ENCODE measurements around the gene UNK. TPM values are rescaled to one million over a fixed set of nuclear protein-coding genes. Genes with fewer than 3 reads are reported as not detected.

UNK gene
- total and polyA plus RNA-seq, 7 experiments from 2014 or later, result 21.5 to 49.8 (median 39.7) TPM

- no peak for DNase-seq
- intact Hi-C loops (cut with micrococcal nuclease), result no loop called here
- H3K9me3 ChIP-seq (ENCODE audit: control insufficient read depth in 2 of 3, low read length in 3 of 3), result no peaks in the 10 kb centered on the region
- H3K4me3 ChIP-seq (ENCODE audit: low read length), result no peak overlapping the region
- Mint-ChIP-seq H3K4me1 (peaks cover 25 to 39% (median 29%) of the 10 kb centered on the region in 7 donors), H3K36me3 (peaks cover 0 to 19% (median 4%) of the 10 kb centered on the region in 5 donors), H3K27ac (peak overlapping the region in 7 of 9 donors; percentile 9 to 95 (median 80)), H3K4me3 (peak overlapping the region in 3 of 10 donors; percentile 11 to 49 (median 20)), H3K27me3 (no peaks in the 10 kb centered on the region), H3K9me3 (no peaks in the 10 kb centered on the region)
- H3K4me1 ChIP-seq (ENCODE audit: control insufficient read depth in 2 of 2, insufficient read depth in 2 of 2, low read length in 2 of 2), result peaks cover 33% of the 10 kb centered on the region in 2 donors
- ChIA-PET POLR2A (interaction anchor here (0.7 to 5.2 kb wide), 6 partner anchors 9 to 565 kb away, joined by 3 to 37 read pairs (median 3); partner anchors contain the start of genes UNC13D and WBP2), CTCF (interaction anchor here (0.9 to 1.8 kb wide), 2 partner anchors 8 to 61 kb away, joined by 3 to 5 read pairs; partner anchors contain the start of gene TRIM65)
- peak overlapping the region; percentile 64 for H3K27ac ChIP-seq (ENCODE audit: low read depth, low read length)
- H3K36me3 ChIP-seq (ENCODE audit: control insufficient read depth in 2 of 3, insufficient read depth in 3 of 3, low read length in 3 of 3), result peaks cover 7 to 75% (median 32%) of the 10 kb centered on the region in 3 experiments
- no peaks in the 10 kb centered on the region for H3K27me3 ChIP-seq (ENCODE audit: control insufficient read depth in 2 of 2, insufficient read depth in 2 of 2, low read length in 2 of 2)
- no peak for ATAC-seq
Observed at GRCh38 chr17:75834928-75835653, 50.5 kb downstream of the UNK start.

DNA sequence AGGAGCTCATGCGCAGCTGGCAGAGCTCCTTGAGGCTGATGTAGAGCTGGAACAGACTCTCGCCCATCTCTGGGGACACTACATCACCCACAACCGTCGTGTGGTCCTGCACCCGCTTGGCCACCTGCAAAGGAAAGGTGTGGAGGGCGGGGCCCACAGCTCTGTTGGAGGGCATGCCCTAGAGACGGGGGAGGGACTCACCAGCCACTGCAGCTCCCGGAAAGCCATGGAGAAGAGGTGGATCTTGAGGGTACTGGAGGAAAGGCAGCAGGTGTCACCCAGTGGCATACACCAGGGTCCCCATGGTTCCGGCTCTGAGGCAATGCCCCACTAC lies 51.0 kb downstream of the UNK start:
- Histone ChIP-seq H3K4me3 (ENCODE audit: low read length) (no peak overlapping the region), H3K27ac (ENCODE audit: low read depth, low read length) (peak overlapping the region; percentile 35), H3K36me3 (ENCODE audit: control insufficient read depth in 2 of 3, insufficient read depth in 3 of 3, low read length in 3 of 3) (peaks cover 7 to 75% (median 27%) of the 10 kb centered on the region in 3 experiments), H3K9me3 (ENCODE audit: control insufficient read depth in 2 of 3, low read length in 3 of 3) (no peaks in the 10 kb centered on the region), H3K27me3 (ENCODE audit: control insufficient read depth in 2 of 2, insufficient read depth in 2 of 2, low read length in 2 of 2) (no peaks in the 10 kb centered on the region), H3K4me1 (ENCODE audit: control insufficient read depth in 2 of 2, insufficient read depth in 2 of 2, low read length in 2 of 2) (peaks cover 33% of the 10 kb centered on the region in 2 donors)
- H3K27ac Mint-ChIP-seq, result peak overlapping the region in 2 of 9 donors; percentile 19 to 36
- H3K9me3 Mint-ChIP-seq, result no peaks in the 10 kb centered on the region
- DNase-seq, result no peak
- intact Hi-C loops (cut with micrococcal nuclease), result no loop called here
- H3K4me1 Mint-ChIP-seq, result peaks cover 25 to 39% (median 29%) of the 10 kb centered on the region in 7 donors
- ChIA-PET CTCF (interaction anchor here (0.9 kb wide), 1 partner anchor 12 kb away, joined by 3 read pairs; no protein-coding TSS in a partner anchor), POLR2A (interaction anchor here (0.5 to 5.2 kb wide), 5 partner anchors 8 to 565 kb away, joined by 3 to 37 read pairs (median 3); partner anchors contain the start of genes UNC13D and WBP2)
- peaks cover 0 to 19% (median 4%) of the 10 kb centered on the region in 5 donors for H3K36me3 Mint-ChIP-seq
- H3K4me3 Mint-ChIP-seq, result no peak overlapping the region
- no peaks in the 10 kb centered on the region for H3K27me3 Mint-ChIP-seq
- no peak for ATAC-seq

- Histone ChIP-seq H3K36me3 (ENCODE audit: control insufficient read depth in 2 of 3, insufficient read depth in 3 of 3, low read length in 3 of 3) (peaks cover 7 to 72% (median 23%) of the 10 kb centered on the region in 3 experiments), H3K4me1 (ENCODE audit: control insufficient read depth in 2 of 2, insufficient read depth in 2 of 2, low read length in 2 of 2) (peaks cover 33% of the 10 kb centered on the region in 2 donors), H3K4me3 (ENCODE audit: low read length) (no peak overlapping the region), H3K27me3 (ENCODE audit: control insufficient read depth in 2 of 2, insufficient read depth in 2 of 2, low read length in 2 of 2) (no peaks in the 10 kb centered on the region), H3K9me3 (ENCODE audit: control insufficient read depth in 2 of 3, low read length in 3 of 3) (no peaks in the 10 kb centered on the region), H3K27ac (ENCODE audit: low read depth, low read length) (peak overlapping the region; percentile 35)
- Mint-ChIP-seq H3K9me3 (no peaks in the 10 kb centered on the region), H3K4me3 (no peak overlapping the region), H3K27me3 (no peaks in the 10 kb centered on the region), H3K4me1 (peaks cover 25 to 39% (median 29%) of the 10 kb centered on the region in 7 donors), H3K36me3 (peaks cover 0 to 21% (median 4%) of the 10 kb centered on the region in 5 donors), H3K27ac (no peak overlapping the region)
- intact Hi-C loops (cut with micrococcal nuclease), result no loop called here
- ChIA-PET POLR2A (interaction anchor here (1.0 to 5.2 kb wide), 5 partner anchors 9 to 60 kb away, joined by 3 to 37 read pairs (median 4); partner anchors contain the start of gene WBP2), CTCF (interaction anchor here (0.8 to 1.7 kb wide), 3 partner anchors 11 to 203 kb away, joined by 3 to 4 read pairs (median 3); partner anchors contain the start of gene SMIM5)
- DNase-seq, result no peak
- no peak for ATAC-seq
Observed at GRCh38 chr17:75836605-75837004, 52.0 kb downstream of the UNK start.

- no peak for ATAC-seq
- H3K27ac ChIP-seq (ENCODE audit: low read depth, low read length), result no peak overlapping the region
- peaks cover 0 to 18% (median 4%) of the 10 kb centered on the region in 5 donors for H3K36me3 Mint-ChIP-seq
- intact Hi-C loops (cut with micrococcal nuclease), result no loop called here
- H3K4me1 ChIP-seq (ENCODE audit: control insufficient read depth in 2 of 2, insufficient read depth in 2 of 2, low read length in 2 of 2), result peaks cover 31 to 33% of the 10 kb centered on the region in 2 donors
- ChIA-PET CTCF (interaction anchor here (1.7 kb wide), 1 partner anchor 204 kb away, joined by 4 read pairs; the partner anchor contains the start of gene SMIM5), POLR2A (interaction anchor here (1.2 to 1.6 kb wide), 2 partner anchors 12 to 63 kb away, joined by 3 read pairs; no protein-coding TSS in a partner anchor)
- no peaks in the 10 kb centered on the region for H3K9me3 ChIP-seq (ENCODE audit: control insufficient read depth in 2 of 3, low read length in 3 of 3)
- H3K4me3 ChIP-seq (ENCODE audit: low read length), result no peak overlapping the region
- H3K36me3 ChIP-seq (ENCODE audit: control insufficient read depth in 2 of 3, insufficient read depth in 3 of 3, low read length in 3 of 3), result peaks cover 7 to 78% (median 23%) of the 10 kb centered on the region in 3 experiments
- no peaks in the 10 kb centered on the region for H3K9me3 Mint-ChIP-seq
- H3K27ac Mint-ChIP-seq, result peak overlapping the region in 5 of 9 donors; percentile 5 to 65 (median 31)
- DNase-seq, result no peak
- H3K27me3 Mint-ChIP-seq, result no peaks in the 10 kb centered on the region
- H3K27me3 ChIP-seq (ENCODE audit: control insufficient read depth in 2 of 2, insufficient read depth in 2 of 2, low read length in 2 of 2), result no peaks in the 10 kb centered on the region
- H3K4me1 Mint-ChIP-seq, result peaks cover 17 to 36% (median 25%) of the 10 kb centered on the region in 7 donors
- H3K4me3 Mint-ChIP-seq, result no peak overlapping the region
Observed at GRCh38 chr17:75837899-75838298, 53.3 kb downstream of the UNK start.

GRCh38 chr17:75838410-75838809 lies 53.8 kb downstream of the UNK start:
- Histone ChIP-seq H3K4me1 (ENCODE audit: control insufficient read depth in 2 of 2, insufficient read depth in 2 of 2, low read length in 2 of 2) (peaks cover 28% of the 10 kb centered on the region in 2 donors), H3K36me3 (ENCODE audit: control insufficient read depth in 2 of 3, insufficient read depth in 3 of 3, low read length in 3 of 3) (peaks cover 6 to 82% (median 23%) of the 10 kb centered on the region in 3 experiments), H3K27me3 (ENCODE audit: control insufficient read depth in 2 of 2, insufficient read depth in 2 of 2, low read length in 2 of 2) (no peaks in the 10 kb centered on the region), H3K9me3 (ENCODE audit: control insufficient read depth in 2 of 3, low read length in 3 of 3) (no peaks in the 10 kb centered on the region), H3K4me3 (ENCODE audit: low read length) (no peak overlapping the region), H3K27ac (ENCODE audit: low read depth, low read length) (no peak overlapping the region)
- intact Hi-C loops (cut with micrococcal nuclease), result no loop called here
- peaks cover 0 to 18% (median 4%) of the 10 kb centered on the region in 5 donors for H3K36me3 Mint-ChIP-seq
- peaks cover 12 to 31% (median 20%) of the 10 kb centered on the region in 7 donors for H3K4me1 Mint-ChIP-seq
- peak overlapping the region in 3 of 9 donors; percentile 31 to 43 (median 36) for H3K27ac Mint-ChIP-seq
- ATAC-seq, result no peak
- DNase-seq, result no peak
- H3K9me3 Mint-ChIP-seq, result no peaks in the 10 kb centered on the region
- H3K27me3 Mint-ChIP-seq, result no peaks in the 10 kb centered on the region
- no peak overlapping the region for H3K4me3 Mint-ChIP-seq
- ChIA-PET CTCF (interaction anchor here (0.7 kb wide), 1 partner anchor 705 kb away, joined by 4 read pairs; no protein-coding TSS in a partner anchor), POLR2A (interaction anchor here (1.2 kb wide), 2 partner anchors 9 to 63 kb away, joined by 3 to 5 read pairs; no protein-coding TSS in a partner anchor)

DNA sequence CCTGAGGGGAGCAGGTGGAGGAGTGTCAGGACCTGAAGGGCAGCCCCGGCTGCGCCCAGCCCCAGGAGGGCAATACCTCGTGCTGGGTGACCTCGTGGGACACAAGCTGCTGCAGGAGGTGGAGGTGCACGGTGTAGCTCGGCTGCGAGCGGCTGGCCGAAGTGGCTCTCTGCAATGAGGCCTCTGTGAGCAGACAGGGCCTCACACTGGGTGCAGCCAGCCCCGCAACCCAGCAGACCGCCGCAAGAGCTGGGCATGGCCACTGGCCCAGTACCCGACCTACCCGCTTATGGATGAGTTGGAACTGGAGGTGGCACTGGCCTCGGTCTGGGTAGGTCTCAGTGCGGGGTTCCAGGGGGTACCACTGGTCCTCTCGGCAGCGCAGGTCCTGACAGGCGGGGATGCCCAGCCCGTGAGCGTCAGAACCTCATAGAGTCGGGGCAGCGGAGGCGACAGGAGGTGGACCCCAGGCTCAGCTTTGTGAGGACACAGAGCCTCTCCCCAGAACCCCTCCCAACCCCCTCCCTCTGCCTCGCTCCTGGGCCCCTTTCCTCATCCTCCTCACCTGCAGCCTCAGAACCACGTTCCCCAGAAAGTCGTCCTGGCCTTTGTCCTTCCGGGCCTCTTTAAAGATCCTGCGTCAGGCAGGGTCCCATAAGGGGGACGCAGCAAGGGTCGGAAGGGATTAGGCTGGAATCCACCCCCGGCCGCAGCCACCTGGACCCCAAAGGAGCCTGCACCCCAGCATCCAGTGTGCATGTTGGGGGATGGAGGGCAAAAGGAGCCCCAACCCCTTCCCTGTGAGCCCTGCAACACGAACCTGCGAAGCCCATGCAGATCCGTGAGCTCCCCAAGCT lies 55.6 kb downstream of the UNK start:
- DNase-seq (no peak), ATAC-seq (no peak)
- Histone ChIP-seq H3K9me3 (ENCODE audit: control insufficient read depth in 2 of 3, low read length in 3 of 3) (no peaks in the 10 kb centered on the region), H3K27ac (ENCODE audit: low read depth, low read length) (no peak overlapping the region), H3K36me3 (ENCODE audit: control insufficient read depth in 2 of 3, insufficient read depth in 3 of 3, low read length in 3 of 3) (peaks cover 0 to 67% (median 11%) of the 10 kb centered on the region in 3 experiments), H3K27me3 (ENCODE audit: control insufficient read depth in 2 of 2, insufficient read depth in 2 of 2, low read length in 2 of 2) (no peaks in the 10 kb centered on the region), H3K4me3 (ENCODE audit: low read length) (no peak overlapping the region), H3K4me1 (ENCODE audit: control insufficient read depth in 2 of 2, insufficient read depth in 2 of 2, low read length in 2 of 2) (peaks cover 20 to 22% of the 10 kb centered on the region in 2 donors)
- peak overlapping the region in 1 of 9 donors; percentile 32 for H3K27ac Mint-ChIP-seq
- peaks cover 0 to 20% (median 7%) of the 10 kb centered on the region in 7 donors for H3K4me1 Mint-ChIP-seq
- ChIA-PET POLR2A (interaction anchor here (0.6 to 16.6 kb wide), 8 partner anchors 10 to 599 kb away, joined by 3 to 238 read pairs (median 4); partner anchors contain the start of gene WBP2), CTCF (interaction anchor here (1.3 kb wide), 1 partner anchor 12 kb away, joined by 3 read pairs; no protein-coding TSS in a partner anchor)
- H3K27me3 Mint-ChIP-seq, result no peaks in the 10 kb centered on the region
- peak overlapping the region in 1 of 10 donors; percentile 41 for H3K4me3 Mint-ChIP-seq
- peaks cover 0 to 12% (median 4%) of the 10 kb centered on the region in 5 donors for H3K36me3 Mint-ChIP-seq
- intact Hi-C loops (cut with micrococcal nuclease), result loop anchor here in 1 of 2 donors (5.0 kb wide), 1 partner anchor 63 kb away; a partner anchor contains a TSS
- H3K9me3 Mint-ChIP-seq, result no peaks in the 10 kb centered on the region
